ENCODE results near the gene LCOR. TPM values are rescaled to one million over a fixed set of nuclear protein-coding genes. Genes with fewer than 3 reads are reported as not detected.
A peak's percentile ranks its signal among the peaks of the same experiment; 100 is the strongest.

Gene LCOR
- total and polyA plus RNA-seq, 9 of the 15 experiments (the other 6 are each of a cell fraction or from before 2014, with no cell fraction given): 3.6 to 25.2 (median 14.4) TPM

DNA sequence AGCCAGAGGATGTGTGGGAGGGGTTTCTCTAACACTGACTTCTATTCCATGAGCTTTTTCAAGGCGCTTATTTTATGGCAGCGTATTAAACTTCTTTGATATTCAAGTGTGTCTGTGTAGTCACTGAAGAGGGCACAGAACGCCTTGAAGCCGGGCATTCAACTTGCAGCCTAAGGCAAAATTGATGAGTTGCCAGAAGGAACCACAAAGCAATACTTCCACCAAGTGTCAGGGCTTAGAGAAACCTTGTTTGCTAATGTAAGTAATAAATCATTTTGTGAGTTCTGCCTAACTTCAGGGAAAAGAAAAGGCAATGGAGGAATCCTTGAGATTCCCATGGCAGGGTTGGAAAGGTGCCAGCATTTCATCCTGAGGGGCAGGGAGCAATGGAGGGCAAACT is 163.8 kb downstream of the LCOR start:
- no peak overlapping the region for H3K27ac ChIP-seq (ENCODE audit: extremely low read depth, low read depth, low read length)
- no peaks in the 10 kb centered on the region for H3K9me3 ChIP-seq (replicated peaks; ENCODE audit: control insufficient read depth, insufficient read depth, low read depth, low read length)
- no peak overlapping the region for H2AFZ ChIP-seq (ENCODE audit: low read depth, low read length)
- no TSS peak for BruUV-seq (replicated peaks)
- H3K9me1 ChIP-seq (ENCODE audit: control insufficient read depth, insufficient read depth, low read length): no peaks in the 10 kb centered on the region
- H3K36me3 ChIP-seq (ENCODE audit: control insufficient read depth, insufficient read depth, low read length): no peaks in the 10 kb centered on the region
- no peaks in the 10 kb centered on the region for H3K27me3 ChIP-seq (ENCODE audit: control insufficient read depth in 2 of 2, insufficient read depth in 2 of 2, low read length in 2 of 2)
- no peak overlapping the region for H3K4me2 ChIP-seq (ENCODE audit: insufficient read depth, low read length)
- FAIRE-seq (no peak), DNase-seq (ENCODE audit: extremely low read depth in 1 of 4, low spot score in 3 of 4) (no peak), ATAC-seq (no peak)
- CTCF ChIA-PET (ENCODE audit: low intra/inter-chr PET ratio): no interaction called here
- H3K79me2 ChIP-seq (ENCODE audit: control insufficient read depth, insufficient read depth, low read length): no peaks in the 10 kb centered on the region
- 0 out of 2 replicates have a peak, but pooled peaks have one; percentile 21 for TF ChIP-seq NFIC (IDR thresholded peaks at IDR 0.05)
- no peak for TF ChIP-seq ZNF444 (CRISPR knock-in tag; IDR thresholded peaks at IDR 0.05)
- intact Hi-C loops (cut with micrococcal nuclease): no loop called here
- H3K4me3 ChIP-seq: no peak overlapping the region
- WGBS (ENCODE audit: insufficient coverage, low coverage, missing lambda C conversion rate): 42% methylated on average over 4 of the region's 4 CpGs
- H3K4me1 ChIP-seq (replicated peaks in 1 of 2; ENCODE audit: control insufficient read depth in 2 of 2, insufficient read depth in 2 of 2, low read length in 2 of 2): peaks cover 2 to 3% of the 10 kb centered on the region in 2 experiments; a peak in 2 of 5 replicates
- no peak overlapping the region for H3K9ac ChIP-seq (ENCODE audit: insufficient read depth in 1 of 2, low read depth in 2 of 2, low read length in 2 of 2)
- no peaks in the 10 kb centered on the region for H4K20me1 ChIP-seq (replicated peaks; ENCODE audit: control insufficient read depth, insufficient read depth, low read length)
- POLR2A ChIA-PET: no interaction called here
- in situ Hi-C loops (cut with MboI): no loop called here

DNA sequence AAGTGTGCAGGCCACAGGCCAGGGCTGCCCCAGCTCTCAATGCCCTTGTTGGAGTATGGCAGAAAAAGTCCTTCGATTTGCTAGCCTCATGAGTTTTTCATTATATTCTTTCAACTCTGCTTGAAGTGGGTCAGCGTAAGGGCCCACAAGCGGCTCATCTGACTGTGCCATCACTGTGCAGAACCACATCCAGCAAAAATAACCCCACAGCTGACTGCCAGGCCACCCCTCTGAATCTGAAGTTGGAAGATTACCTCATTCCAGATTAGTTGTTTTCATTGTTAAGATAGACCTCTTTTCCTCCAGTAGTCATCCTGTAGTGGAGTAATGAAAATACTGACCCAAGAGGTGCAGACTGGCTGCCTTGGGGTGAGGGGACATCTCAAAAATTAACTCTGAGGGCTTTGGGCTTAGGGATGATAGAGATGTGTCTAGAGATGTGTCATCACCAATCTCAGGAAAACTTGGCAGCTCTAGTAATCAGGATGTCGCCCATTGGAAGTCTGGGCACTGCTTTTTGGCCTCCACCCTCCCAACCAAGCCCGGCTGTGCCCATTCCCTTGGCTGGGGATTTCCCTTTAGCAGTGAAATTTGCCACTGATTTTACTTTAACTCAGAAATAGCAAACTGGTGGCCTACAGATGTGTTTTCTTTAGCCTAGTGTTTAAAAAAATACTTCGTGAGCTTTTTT is 164.3 kb downstream of the LCOR start:
- FAIRE-seq (no peak), ATAC-seq (no peak), DNase-seq (ENCODE audit: extremely low read depth in 1 of 4, low spot score in 3 of 4) (no peak)
- Histone ChIP-seq H3K4me2 (ENCODE audit: insufficient read depth, low read length) (no peak overlapping the region), H2AFZ (ENCODE audit: low read depth, low read length) (no peak overlapping the region), H3K4me3 (no peak overlapping the region), H3K27ac (ENCODE audit: extremely low read depth, low read depth, low read length) (no peak overlapping the region), H3K27me3 (ENCODE audit: control insufficient read depth in 2 of 2, insufficient read depth in 2 of 2, low read length in 2 of 2) (no peaks in the 10 kb centered on the region), H3K9me1 (ENCODE audit: control insufficient read depth, insufficient read depth, low read length) (no peaks in the 10 kb centered on the region), H3K4me1 (replicated peaks in 1 of 2; ENCODE audit: control insufficient read depth in 2 of 2, insufficient read depth in 2 of 2, low read length in 2 of 2) (peaks cover 2 to 3% of the 10 kb centered on the region in 2 experiments; a peak in 2 of 5 replicates), H3K9me3 (replicated peaks; ENCODE audit: control insufficient read depth, insufficient read depth, low read depth, low read length) (no peaks in the 10 kb centered on the region), H3K9ac (ENCODE audit: insufficient read depth in 1 of 2, low read depth in 2 of 2, low read length in 2 of 2) (no peak overlapping the region), H4K20me1 (replicated peaks; ENCODE audit: control insufficient read depth, insufficient read depth, low read length) (no peaks in the 10 kb centered on the region), H3K79me2 (ENCODE audit: control insufficient read depth, insufficient read depth, low read length) (no peaks in the 10 kb centered on the region), H3K36me3 (ENCODE audit: control insufficient read depth, insufficient read depth, low read length) (no peaks in the 10 kb centered on the region)
- POLR2A ChIA-PET: interaction anchor here (0.7 kb wide), 1 partner anchor 373 kb away, joined by 3 read pairs; no protein-coding TSS in a partner anchor
- intact Hi-C loops (cut with micrococcal nuclease) (no loop called here), in situ Hi-C loops (cut with MboI) (no loop called here)
- CTCF ChIA-PET (ENCODE audit: low intra/inter-chr PET ratio): no interaction called here
- BruUV-seq (replicated peaks): no TSS peak
- 33% methylated on average over 3 of the region's 6 CpGs for WGBS (ENCODE audit: insufficient coverage, low coverage, missing lambda C conversion rate)
- TF ChIP-seq, protein P1, sequence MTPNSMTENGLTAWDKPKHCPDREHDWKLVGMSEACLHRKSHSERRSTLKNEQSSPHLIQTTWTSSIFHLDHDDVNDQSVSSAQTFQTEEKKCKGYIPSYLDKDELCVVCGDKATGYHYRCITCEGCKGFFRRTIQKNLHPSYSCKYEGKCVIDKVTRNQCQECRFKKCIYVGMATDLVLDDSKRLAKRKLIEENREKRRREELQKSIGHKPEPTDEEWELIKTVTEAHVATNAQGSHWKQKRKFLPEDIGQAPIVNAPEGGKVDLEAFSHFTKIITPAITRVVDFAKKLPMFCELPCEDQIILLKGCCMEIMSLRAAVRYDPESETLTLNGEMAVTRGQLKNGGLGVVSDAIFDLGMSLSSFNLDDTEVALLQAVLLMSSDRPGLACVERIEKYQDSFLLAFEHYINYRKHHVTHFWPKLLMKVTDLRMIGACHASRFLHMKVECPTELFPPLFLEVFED (CRISPR knock-in tag; conservative IDR thresholded peaks at IDR 0.05): no peak
- no peak for TF ChIP-seq THRAP3 (IDR thresholded peaks at IDR 0.05; ENCODE audit: borderline replicate concordance)
- no peak for TF ChIP-seq CBFA2T2 (conservative IDR thresholded peaks at IDR 0.05)
- TF ChIP-seq NR2C2 (CRISPR knock-in tag; IDR thresholded peaks at IDR 0.05): no peak
- no peak for TF ChIP-seq NR2C2 (tag; IDR thresholded peaks at IDR 0.05)
- TF ChIP-seq, protein P2, sequence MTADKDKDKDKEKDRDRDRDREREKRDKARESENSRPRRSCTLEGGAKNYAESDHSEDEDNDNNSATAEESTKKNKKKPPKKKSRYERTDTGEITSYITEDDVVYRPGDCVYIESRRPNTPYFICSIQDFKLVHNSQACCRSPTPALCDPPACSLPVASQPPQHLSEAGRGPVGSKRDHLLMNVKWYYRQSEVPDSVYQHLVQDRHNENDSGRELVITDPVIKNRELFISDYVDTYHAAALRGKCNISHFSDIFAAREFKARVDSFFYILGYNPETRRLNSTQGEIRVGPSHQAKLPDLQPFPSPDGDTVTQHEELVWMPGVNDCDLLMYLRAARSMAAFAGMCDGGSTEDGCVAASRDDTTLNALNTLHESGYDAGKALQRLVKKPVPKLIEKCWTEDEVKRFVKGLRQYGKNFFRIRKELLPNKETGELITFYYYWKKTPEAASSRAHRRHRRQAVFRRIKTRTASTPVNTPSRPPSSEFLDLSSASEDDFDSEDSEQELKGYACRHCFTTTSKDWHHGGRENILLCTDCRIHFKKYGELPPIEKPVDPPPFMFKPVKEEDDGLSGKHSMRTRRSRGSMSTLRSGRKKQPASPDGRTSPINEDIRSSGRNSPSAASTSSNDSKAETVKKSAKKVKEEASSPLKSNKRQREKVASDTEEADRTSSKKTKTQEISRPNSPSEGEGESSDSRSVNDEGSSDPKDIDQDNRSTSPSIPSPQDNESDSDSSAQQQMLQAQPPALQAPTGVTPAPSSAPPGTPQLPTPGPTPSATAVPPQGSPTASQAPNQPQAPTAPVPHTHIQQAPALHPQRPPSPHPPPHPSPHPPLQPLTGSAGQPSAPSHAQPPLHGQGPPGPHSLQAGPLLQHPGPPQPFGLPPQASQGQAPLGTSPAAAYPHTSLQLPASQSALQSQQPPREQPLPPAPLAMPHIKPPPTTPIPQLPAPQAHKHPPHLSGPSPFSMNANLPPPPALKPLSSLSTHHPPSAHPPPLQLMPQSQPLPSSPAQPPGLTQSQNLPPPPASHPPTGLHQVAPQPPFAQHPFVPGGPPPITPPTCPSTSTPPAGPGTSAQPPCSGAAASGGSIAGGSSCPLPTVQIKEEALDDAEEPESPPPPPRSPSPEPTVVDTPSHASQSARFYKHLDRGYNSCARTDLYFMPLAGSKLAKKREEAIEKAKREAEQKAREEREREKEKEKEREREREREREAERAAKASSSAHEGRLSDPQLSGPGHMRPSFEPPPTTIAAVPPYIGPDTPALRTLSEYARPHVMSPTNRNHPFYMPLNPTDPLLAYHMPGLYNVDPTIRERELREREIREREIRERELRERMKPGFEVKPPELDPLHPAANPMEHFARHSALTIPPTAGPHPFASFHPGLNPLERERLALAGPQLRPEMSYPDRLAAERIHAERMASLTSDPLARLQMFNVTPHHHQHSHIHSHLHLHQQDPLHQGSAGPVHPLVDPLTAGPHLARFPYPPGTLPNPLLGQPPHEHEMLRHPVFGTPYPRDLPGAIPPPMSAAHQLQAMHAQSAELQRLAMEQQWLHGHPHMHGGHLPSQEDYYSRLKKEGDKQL (CRISPR knock-in tag; IDR thresholded peaks at IDR 0.05; ENCODE audit: borderline replicate concordance): no peak
- TF ChIP-seq RB1 (IDR thresholded peaks at IDR 0.05; ENCODE audit: low read depth): no peak
